ENCODE data around the gene POPDC3. TPM values are rescaled to one million over a fixed set of nuclear protein-coding genes. Genes with fewer than 3 reads are reported as not detected.

Gene POPDC3
- total and polyA plus RNA-seq, 2 of the 13 experiments (the other 11 are each of a cell fraction or from before 2014, with no cell fraction given): 0.18 to 0.20 TPM

DNA sequence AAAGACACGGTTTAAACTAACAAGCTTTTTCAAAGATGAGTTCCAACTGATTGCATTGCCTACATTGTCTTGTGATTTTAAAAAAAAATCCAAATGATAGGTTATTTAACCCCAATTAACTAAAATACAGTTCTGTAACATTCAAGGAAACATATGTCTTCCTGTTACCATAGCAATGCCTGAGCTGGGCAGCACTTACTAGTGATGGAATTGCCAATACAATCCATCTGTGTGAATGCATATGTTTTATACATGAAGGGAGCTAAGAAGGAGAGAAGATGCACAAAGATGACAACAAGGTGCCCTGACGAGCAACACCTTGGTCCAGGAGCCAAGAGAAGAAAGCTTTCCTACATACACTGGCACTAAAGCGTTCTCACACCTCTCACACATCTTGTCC lies 68.7 kb downstream of the POPDC3 start:
- CTCF ChIA-PET (ENCODE audit: low intra/inter-chr PET ratio, low total read pairs): no interaction called here
- Histone ChIP-seq H3K27ac (ENCODE audit: extremely low read length, insufficient read depth, low read length) (no peak overlapping the region), H3K4me2 (ENCODE audit: low read depth, low read length) (no peak overlapping the region), H3K4me1 (ENCODE audit: insufficient read depth, low read length) (peaks cover 8% of the 10 kb centered on the region), H3K36me3 (replicated peaks in 1 of 2; ENCODE audit: control insufficient read depth in 1 of 2, insufficient read depth in 2 of 2, low read length in 2 of 2) (no peaks in the 10 kb centered on the region), H3K9ac (ENCODE audit: insufficient read depth, low read depth, low read length) (no peak overlapping the region), H4K20me1 (ENCODE audit: insufficient read depth, low read length) (no peaks in the 10 kb centered on the region), H3K4me3 (replicated peaks in 1 of 3; ENCODE audit: insufficient read depth in 1 of 3, low read depth in 2 of 3, low read length in 3 of 3) (no peak overlapping the region), H3K9me3 (ENCODE audit: low read length) (no peaks in the 10 kb centered on the region), H3K79me2 (ENCODE audit: insufficient read depth, low read length) (no peaks in the 10 kb centered on the region), H3K27me3 (ENCODE audit: control insufficient read depth in 1 of 2, insufficient read depth in 2 of 2, low read length in 2 of 2) (no peaks in the 10 kb centered on the region), H2AFZ (ENCODE audit: low read length) (no peak overlapping the region)
- FAIRE-seq (no peak), ATAC-seq (no peak), DNase-seq (ENCODE audit: low spot score) (no peak)
- TF ChIP-seq ZNF878 (CRISPR knock-in tag; IDR thresholded peaks at IDR 0.05): no peak
- TF ChIP-seq TMF1 (CRISPR knock-in tag; IDR thresholded peaks at IDR 0.05; ENCODE audit: low read depth): no peak
- no peak for TF ChIP-seq AKAP8 (CRISPR knock-in tag; IDR thresholded peaks at IDR 0.05)
- TF ChIP-seq RBFOX2 (IDR thresholded peaks at IDR 0.05; ENCODE audit: low read depth, low read length): no peak
- TF ChIP-seq THYN1 (CRISPR knock-in tag; IDR thresholded peaks at IDR 0.05; ENCODE audit: borderline replicate concordance, low read depth): no peak
- no peak for TF ChIP-seq ETV6 (CRISPR knock-in tag; conservative IDR thresholded peaks at IDR 0.05)
- no peak for TF ChIP-seq ZNF382 (CRISPR knock-in tag; IDR thresholded peaks at IDR 0.05; ENCODE audit: borderline replicate concordance)
- TF ChIP-seq, protein P1, sequence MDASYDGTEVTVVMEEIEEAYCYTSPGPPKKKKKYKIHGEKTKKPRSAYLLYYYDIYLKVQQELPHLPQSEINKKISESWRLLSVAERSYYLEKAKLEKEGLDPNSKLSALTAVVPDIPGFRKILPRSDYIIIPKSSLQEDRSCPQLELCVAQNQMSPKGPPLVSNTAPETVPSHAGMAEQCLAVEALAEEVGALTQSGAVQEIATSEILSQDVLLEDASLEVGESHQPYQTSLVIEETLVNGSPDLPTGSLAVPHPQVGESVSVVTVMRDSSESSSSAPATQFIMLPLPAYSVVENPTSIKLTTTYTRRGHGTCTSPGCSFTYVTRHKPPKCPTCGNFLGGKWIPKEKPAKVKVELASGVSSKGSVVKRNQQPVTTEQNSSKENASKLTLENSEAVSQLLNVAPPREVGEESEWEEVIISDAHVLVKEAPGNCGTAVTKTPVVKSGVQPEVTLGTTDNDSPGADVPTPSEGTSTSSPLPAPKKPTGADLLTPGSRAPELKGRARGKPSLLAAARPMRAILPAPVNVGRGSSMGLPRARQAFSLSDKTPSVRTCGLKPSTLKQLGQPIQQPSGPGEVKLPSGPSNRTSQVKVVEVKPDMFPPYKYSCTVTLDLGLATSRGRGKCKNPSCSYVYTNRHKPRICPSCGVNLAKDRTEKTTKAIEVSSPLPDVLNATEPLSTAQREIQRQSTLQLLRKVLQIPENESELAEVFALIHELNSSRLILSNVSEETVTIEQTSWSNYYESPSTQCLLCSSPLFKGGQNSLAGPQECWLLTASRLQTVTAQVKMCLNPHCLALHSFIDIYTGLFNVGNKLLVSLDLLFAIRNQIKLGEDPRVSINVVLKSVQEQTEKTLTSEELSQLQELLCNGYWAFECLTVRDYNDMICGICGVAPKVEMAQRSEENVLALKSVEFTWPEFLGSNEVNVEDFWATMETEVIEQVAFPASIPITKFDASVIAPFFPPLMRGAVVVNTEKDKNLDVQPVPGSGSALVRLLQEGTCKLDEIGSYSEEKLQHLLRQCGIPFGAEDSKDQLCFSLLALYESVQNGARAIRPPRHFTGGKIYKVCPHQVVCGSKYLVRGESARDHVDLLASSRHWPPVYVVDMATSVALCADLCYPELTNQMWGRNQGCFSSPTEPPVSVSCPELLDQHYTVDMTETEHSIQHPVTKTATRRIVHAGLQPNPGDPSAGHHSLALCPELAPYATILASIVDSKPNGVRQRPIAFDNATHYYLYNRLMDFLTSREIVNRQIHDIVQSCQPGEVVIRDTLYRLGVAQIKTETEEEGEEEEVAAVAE (CRISPR knock-in tag; IDR thresholded peaks at IDR 0.05; ENCODE audit: borderline replicate concordance): no peak
- no peak for TF ChIP-seq ATF7-NPFF (CRISPR knock-in tag; IDR thresholded peaks at IDR 0.05; ENCODE audit: low read depth)
- TF ChIP-seq PHF5A (CRISPR knock-in tag; IDR thresholded peaks at IDR 0.05; ENCODE audit: low read depth, unreplicated experiment): no peak
- TF ChIP-seq, protein P2, sequence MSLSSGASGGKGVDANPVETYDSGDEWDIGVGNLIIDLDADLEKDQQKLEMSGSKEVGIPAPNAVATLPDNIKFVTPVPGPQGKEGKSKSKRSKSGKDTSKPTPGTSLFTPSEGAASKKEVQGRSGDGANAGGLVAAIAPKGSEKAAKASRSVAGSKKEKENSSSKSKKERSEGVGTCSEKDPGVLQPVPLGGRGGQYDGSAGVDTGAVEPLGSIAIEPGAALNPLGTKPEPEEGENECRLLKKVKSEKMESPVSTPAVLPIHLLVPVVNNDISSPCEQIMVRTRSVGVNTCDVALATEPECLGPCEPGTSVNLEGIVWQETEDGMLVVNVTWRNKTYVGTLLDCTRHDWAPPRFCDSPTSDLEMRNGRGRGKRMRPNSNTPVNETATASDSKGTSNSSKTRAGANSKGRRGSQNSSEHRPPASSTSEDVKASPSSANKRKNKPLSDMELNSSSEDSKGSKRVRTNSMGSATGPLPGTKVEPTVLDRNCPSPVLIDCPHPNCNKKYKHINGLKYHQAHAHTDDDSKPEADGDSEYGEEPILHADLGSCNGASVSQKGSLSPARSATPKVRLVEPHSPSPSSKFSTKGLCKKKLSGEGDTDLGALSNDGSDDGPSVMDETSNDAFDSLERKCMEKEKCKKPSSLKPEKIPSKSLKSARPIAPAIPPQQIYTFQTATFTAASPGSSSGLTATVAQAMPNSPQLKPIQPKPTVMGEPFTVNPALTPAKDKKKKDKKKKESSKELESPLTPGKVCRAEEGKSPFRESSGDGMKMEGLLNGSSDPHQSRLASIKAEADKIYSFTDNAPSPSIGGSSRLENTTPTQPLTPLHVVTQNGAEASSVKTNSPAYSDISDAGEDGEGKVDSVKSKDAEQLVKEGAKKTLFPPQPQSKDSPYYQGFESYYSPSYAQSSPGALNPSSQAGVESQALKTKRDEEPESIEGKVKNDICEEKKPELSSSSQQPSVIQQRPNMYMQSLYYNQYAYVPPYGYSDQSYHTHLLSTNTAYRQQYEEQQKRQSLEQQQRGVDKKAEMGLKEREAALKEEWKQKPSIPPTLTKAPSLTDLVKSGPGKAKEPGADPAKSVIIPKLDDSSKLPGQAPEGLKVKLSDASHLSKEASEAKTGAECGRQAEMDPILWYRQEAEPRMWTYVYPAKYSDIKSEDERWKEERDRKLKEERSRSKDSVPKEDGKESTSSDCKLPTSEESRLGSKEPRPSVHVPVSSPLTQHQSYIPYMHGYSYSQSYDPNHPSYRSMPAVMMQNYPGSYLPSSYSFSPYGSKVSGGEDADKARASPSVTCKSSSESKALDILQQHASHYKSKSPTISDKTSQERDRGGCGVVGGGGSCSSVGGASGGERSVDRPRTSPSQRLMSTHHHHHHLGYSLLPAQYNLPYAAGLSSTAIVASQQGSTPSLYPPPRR (CRISPR knock-in tag; IDR thresholded peaks at IDR 0.05; ENCODE audit: borderline replicate concordance): no peak
- no peak for TF ChIP-seq MZF1 (CRISPR knock-in tag; IDR thresholded peaks at IDR 0.05; ENCODE audit: borderline replicate concordance)
- WGBS (ENCODE audit: low lambda C conversion rate): 50% methylated on average over 3 of the region's 3 CpGs
- intact Hi-C loops (cut with micrococcal nuclease; ENCODE audit: unreplicated experiment): no loop called here
- POLR2A ChIA-PET: no interaction called here
- in situ Hi-C loops (cut with HindIII; ENCODE audit: extremely low pct_ligation_motif_present, low pct_unique_long_range_greater_than_20kb): no loop called here
- no TSS peak for BruUV-seq (replicated peaks)
